Cardiac muscle cell (in vitro differentiated cells and primary cell): ENCODE data around the gene MCOLN2. TPM values are rescaled to one million over a fixed set of nuclear protein-coding genes. Genes with fewer than 3 reads are reported as not detected.
"Not testable (repeated sequence)": the region's sequence is repeated elsewhere in the genome, so short reads cannot be mapped to it uniquely, and the experiment has no call there.

ENCODE experiments used
- DNase-seq, 2 donors: peaks; one replicate each; pipeline versions ENCODE4 v3.0.0 to v3.0.0-alpha.2; 2010 to 2017; ENCODE audit warnings: low read depth in 1 of 2, low spot score in 1 of 2
- H3K27ac ChIP-seq: fragments of 200-600 bp; sonication (generic); 2 replicates; pipeline ENCODE4 v1.5.1; 2016
- H3K27me3 ChIP-seq: fragments of 200-600 bp; sonication (generic); 2 replicates; pipeline ENCODE4 v1.6.0; 2016; ENCODE audit warnings: control low read depth
- H3K36me3 ChIP-seq: fragments of 200-600 bp; sonication (generic); 2 replicates; pipeline ENCODE4 v1.5.1; 2016; ENCODE audit warnings: control low read depth
- H3K4me1 ChIP-seq: fragments of 200-600 bp; sonication (generic); 2 replicates; pipeline ENCODE4 v1.8.1; 2017; ENCODE audit warnings: low read depth, mild to moderate bottlenecking, mixed run types
- H3K4me3 ChIP-seq: fragments of 200-600 bp; sonication (generic); 2 replicates; pipeline ENCODE4 v1.5.1; 2016; ENCODE audit warnings: mild to moderate bottlenecking
- H3K9me3 ChIP-seq: fragments of 200-600 bp; sonication (generic); 2 replicates; pipeline ENCODE4 v1.5.1; 2017; ENCODE audit warnings: low read depth, mild to moderate bottlenecking, control low read depth
- CTCF ChIP-seq: IDR thresholded peaks from 2 replicates; pipeline ENCODE4 v1.5.1; 2012; ENCODE audit warnings: low read depth, mild to moderate bottlenecking, low read length
- polyA plus RNA-seq: library from polyadenylated mRNA; unstranded; fragments of >200 nt; fragmentation: Nextera tagmentation; extraction: Ambion mirVana; gene quantifications from 2 replicates; pipeline ENCODE4 v1.2.1, GENCODE V29; 2016
- total RNA-seq: library from RNA; depleted of rRNA; stranded (reverse); fragments of >200 nt; gene quantifications from 2 replicates; pipeline ENCODE4 v1.2.3, GENCODE V29; 2016

Gene MCOLN2
- total and polyA plus RNA-seq, 2 experiments from 2014 or later, result not detected

GRCh38 chr1:85019994-85020393, 23.1 kb upstream of the MCOLN2 start:
- no peak for DNase-seq
- Histone ChIP-seq H3K9me3 (no peaks in the 10 kb centered on the region), H3K4me1 (no peaks in the 10 kb centered on the region), H3K27ac (no peak overlapping the region), H3K27me3 (no peaks in the 10 kb centered on the region), H3K4me3 (no peak overlapping the region), H3K36me3 (no peaks in the 10 kb centered on the region)
- no peak for TF ChIP-seq CTCF

- Histone ChIP-seq H3K27me3 (no peaks in the 10 kb centered on the region), H3K27ac (no peak overlapping the region), H3K36me3 (no peaks in the 10 kb centered on the region), H3K4me3 (no peak overlapping the region), H3K9me3 (no peaks in the 10 kb centered on the region), H3K4me1 (no peaks in the 10 kb centered on the region)
- no peak for DNase-seq
- TF ChIP-seq CTCF, result no peak
Observed at GRCh38 chr1:85015826-85016225, 18.9 kb upstream of the MCOLN2 start.

DNA sequence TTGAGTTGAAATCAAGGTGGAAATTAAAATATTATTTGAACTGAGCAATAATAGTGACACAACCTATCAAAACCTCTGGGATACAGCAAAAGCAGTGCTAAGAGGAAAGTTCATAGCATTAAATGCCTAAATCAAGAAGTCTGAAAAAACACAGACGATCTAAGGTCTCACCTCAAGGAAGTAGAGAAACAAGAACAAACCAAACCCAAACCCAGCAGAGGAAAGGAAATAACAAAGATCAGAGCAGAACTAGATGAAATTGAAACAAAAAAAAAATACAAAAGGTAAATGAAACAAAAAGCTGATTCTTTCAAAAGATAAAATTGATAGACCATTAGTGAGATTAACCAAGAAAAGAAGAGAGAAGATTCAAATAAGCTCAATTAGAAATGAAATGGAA, 8.7 kb upstream of the MCOLN2 start:
- H3K36me3 ChIP-seq, H3K4me3 ChIP-seq, DNase-seq, H3K9me3 ChIP-seq, H3K27ac ChIP-seq, H3K4me1 ChIP-seq: not testable (repeated sequence)
- peaks cover 32% of the 10 kb centered on the region for H3K27me3 ChIP-seq

DNA sequence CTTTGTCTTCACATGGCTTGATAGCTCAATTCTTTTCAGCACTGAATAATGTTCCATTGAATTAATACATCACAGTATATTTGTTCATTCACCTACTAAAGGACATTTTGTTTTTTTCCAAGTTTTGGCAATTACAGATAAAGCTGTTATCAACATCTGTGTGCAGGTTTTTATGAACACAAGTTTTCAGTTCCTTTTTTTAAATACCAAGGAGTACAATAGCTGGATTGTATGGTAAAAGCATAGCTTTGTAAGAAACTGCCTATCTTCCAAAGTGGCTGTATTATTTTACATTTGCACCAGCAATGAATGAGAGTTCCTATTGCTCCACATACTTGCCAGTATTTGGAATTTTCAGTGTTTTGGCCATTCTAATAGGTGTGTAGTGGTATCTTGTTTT, 4.8 kb upstream of the MCOLN2 start:
- TF ChIP-seq CTCF, result no peak

DNA sequence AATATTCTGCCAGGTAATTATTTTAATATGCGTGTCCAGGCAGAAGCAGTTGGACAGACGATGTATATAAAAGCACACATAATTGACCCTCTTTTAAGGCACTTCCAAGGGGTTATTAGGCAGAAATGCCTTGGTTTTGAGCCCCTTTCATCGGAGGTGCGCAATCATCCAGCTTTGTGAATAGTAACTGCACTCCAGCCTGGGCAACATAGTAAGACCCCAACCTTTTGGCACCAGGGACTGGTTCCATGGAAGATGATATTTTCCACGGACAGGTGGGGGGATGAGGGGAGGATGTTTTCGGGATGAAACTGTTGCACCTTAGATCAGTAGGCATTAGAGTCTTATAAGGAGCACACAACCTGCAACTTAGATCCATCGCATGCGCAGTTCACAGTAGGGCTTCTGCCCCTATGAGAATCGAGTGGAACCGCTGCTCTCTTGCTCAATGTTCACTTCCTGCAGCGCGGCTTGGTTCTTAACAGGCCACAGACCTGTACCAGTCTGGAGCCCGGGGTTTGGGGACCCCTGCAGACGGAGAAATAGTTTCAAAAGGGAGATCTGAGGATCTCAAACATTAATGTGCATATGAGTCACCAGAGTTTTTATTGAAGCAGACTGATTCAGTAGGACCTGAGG, 1.8 kb upstream of the MCOLN2 start:
- TF ChIP-seq CTCF, result no peak

More for the DNA sequence above, 4.8 kb upstream of the MCOLN2 start:
- no peaks in the 10 kb centered on the region for H3K4me1 ChIP-seq
- H3K36me3 ChIP-seq, result no peaks in the 10 kb centered on the region
- H3K27ac ChIP-seq, result no peak overlapping the region
- DNase-seq, result no peak
- H3K9me3 ChIP-seq, result no peaks in the 10 kb centered on the region
- H3K27me3 ChIP-seq, result peaks cover 71% of the 10 kb centered on the region
- H3K4me3 ChIP-seq, result no peak overlapping the region

DNA sequence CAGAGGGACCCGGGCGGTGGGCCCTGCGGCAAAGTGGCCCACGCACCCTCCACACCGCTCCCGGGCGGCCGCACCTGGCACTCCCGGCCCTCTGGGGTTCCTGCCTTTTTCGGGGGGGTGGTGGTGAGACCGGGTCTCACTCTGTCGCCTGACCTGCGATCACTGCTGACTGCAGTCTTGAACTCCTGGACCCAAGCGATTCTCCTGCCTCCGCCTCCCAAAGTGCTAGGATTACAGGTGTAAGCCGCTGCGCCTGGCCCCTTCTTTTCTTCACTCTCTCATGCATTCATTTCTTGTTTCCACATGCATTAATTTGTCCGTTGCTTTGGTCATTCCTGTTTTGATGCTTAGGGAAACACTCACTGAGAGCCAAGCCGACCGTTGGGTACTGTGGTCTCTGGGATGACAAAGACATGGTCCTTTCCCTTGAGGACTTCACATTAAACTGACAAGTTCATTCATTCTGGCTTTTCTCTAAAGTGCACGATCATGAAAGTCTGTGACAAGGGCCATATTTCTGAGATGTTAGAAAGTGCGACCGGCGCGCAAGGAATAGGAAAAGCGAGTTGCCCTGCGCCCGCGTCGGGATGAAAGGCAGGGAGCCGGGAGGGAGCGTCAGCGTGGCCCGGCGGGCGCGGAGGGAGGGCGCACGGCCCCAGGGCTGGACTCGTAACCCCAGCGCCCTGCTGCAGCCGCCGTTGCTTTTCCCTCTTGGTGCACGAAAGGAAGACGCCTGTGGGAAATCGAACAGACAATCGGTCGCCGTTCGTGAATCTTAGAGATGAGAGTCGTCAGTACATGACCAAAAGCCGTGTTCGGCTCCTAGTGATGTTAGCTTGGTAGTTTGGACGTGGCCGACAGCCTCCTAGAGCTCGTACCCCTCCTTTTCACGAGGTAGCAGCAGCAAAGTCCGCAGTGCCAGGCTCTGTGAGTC, 1.0 kb upstream of the MCOLN2 start:
- Histone ChIP-seq H3K27ac (no peak overlapping the region), H3K27me3 (peaks cover 91% of the 10 kb centered on the region), H3K4me1 (no peaks in the 10 kb centered on the region), H3K36me3 (no peaks in the 10 kb centered on the region), H3K4me3 (peak overlapping the region; percentile 52), H3K9me3 (no peaks in the 10 kb centered on the region)
- DNase-seq, result peak in 1 of 2 donors; percentile 41
- no peak for TF ChIP-seq CTCF

More for the DNA sequence above, 1.8 kb upstream of the MCOLN2 start:
- Histone ChIP-seq H3K27me3 (peaks cover 94% of the 10 kb centered on the region), H3K27ac (no peak overlapping the region), H3K9me3 (no peaks in the 10 kb centered on the region), H3K4me1 (no peaks in the 10 kb centered on the region), H3K4me3 (no peak overlapping the region), H3K36me3 (no peaks in the 10 kb centered on the region)
- peak; percentile 10 to 39 for DNase-seq
